ENCODE measurements around the gene NR1H4.

- TF ChIP-seq CTCF (IDR thresholded peaks at IDR 0.05) (no peak), ZFX (IDR thresholded peaks at IDR 0.05; ENCODE audit: borderline replicate concordance) (no peak)
Observed at GRCh38 chr12:100498141-100498540, 24.5 kb downstream of the NR1H4 start.
